NB4 (cell line): ENCODE data around the gene NUDT2.

Experiments
- CTCF ChIP-seq: IDR thresholded peaks from one replicate; pipeline ENCODE4 v1.5.1; 2012; ENCODE audit warnings: low read depth, low read length
- POLR2A ChIP-seq: IDR thresholded peaks from 2 replicates; pipeline ENCODE4 v1.6.1; 2011; ENCODE audit warnings: mild to moderate bottlenecking; ENCODE audit not compliant: insufficient read length; ENCODE audit errors: extremely low read depth

- TF ChIP-seq CTCF (no peak), POLR2A (no peak)
Observed at GRCh38 chr9:34381323-34381722, 52.0 kb downstream of the NUDT2 start.
